GM18951 (cell line): Measurements from ENCODE around the gene DNAI7.

Experiments used
- POLR2A ChIP-seq: IDR thresholded peaks from 4 replicates; pipeline ENCODE4 v1.6.1; 2011; ENCODE audit warnings: mild to moderate bottlenecking; ENCODE audit not compliant: insufficient read length, insufficient read depth; ENCODE audit errors: extremely low read depth
- in situ Hi-C: fragments of 300-500 bp; cut with MboI; formaldehyde crosslinking; loops from one replicate; pipeline ENCODE4 v1.12.0; 2022; ENCODE audit warnings: low sequenced_read_pairs, mixed read lengths, inconsistent platforms; ENCODE audit not compliant: unreplicated experiment

DNAI7 gene

DNA sequence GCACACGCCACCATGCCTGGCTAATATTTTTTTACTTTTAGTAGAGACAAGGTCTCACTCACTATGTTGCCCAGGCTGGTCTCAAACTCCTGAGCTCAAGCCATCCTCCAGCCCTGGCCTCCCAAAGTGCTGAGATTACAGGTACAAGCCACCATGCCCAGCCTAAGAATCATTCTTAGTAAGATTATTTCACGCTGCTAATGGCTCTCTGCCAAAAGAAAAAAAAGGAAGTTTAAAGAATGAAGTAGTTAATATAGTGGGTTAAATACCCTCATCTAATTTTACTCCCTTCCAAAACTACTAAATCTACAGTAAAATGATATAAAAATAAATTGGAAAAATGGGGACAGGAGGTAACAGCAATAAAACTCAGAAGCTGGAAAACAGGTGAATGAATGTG is 2.6 kb upstream of the DNAI7 start:
- in situ Hi-C loops: no loop called here
- TF ChIP-seq POLR2A: no peak

DNA sequence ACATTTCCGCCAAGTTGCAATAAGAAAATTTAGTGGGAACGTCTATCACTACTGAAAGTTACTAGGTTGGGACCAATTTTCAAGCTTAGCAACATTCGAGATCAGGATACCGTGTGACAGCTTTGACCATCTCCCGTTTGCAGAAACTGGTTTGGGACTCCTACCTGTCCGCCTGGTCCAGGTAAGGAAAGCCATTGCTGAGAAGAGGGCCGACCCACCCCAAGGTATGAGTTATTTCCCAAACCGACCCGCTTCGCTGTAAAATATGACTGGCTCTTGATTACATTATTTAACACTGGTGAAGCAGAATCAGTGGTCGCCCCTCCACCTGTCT is 271 bp downstream of the DNAI7 start:
- in situ Hi-C loops: no loop called here
- no peak for TF ChIP-seq POLR2A

DNA sequence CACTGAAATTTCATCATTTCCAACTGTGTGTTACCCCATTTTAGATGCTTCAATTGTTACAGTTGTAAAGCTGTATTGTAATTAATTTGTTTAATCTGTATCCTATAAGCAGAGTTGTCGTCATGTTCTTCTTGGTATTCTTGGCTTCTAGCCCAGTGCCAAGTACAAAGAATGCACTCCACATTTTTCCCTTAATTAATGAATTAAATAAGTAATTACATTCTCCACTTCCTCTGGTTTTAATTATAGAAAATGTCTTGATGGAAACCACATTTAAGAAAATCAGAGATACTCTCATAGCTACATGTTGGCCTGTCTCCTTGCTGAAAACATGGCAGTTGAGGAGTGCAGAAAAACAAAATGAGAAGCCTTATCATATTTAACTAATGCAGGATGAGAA is 746 bp downstream of the DNAI7 start:
- in situ Hi-C loops: no loop called here
- no peak for TF ChIP-seq POLR2A

DNA sequence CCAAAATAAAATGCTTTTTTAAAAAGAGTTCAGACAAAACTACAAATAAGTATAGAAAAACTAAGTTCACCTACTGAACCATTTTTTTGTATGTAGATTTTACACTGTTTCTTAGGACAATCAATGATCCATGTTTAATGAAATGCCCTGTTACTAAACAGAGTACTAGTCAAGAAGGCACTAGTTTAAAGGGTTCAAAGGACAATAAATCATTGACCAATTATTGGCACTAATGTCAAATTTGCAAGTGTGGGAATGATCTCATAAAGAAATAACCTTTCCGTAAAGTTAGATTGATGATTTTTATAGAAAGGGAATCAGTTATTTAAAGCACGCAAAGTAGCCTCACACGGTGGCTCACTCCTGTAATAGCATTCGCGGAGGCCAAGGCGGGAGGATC is 4.2 kb downstream of the DNAI7 start:
- in situ Hi-C loops: no loop called here
- no peak for TF ChIP-seq POLR2A

DNA sequence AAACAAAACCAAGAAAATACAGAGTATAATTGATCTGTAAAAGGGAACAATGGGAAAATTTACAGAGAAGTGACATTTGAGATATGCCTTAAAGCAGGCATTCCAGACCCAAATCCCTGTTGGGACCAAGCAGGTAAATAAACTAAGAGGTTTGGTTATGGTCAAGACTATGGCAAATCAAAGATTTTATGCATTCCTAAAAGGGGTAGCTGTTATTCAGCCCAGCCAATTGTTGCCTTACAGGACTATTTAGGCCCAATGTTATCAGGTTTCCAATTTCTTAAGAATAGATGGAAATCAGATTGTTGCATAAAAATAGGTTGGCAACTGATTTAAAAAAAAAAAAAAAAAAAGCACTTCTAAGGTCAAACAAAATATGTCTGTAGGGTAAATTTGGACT is 5.3 kb downstream of the DNAI7 start:
- in situ Hi-C loops: no loop called here
- no peak for TF ChIP-seq POLR2A

DNA sequence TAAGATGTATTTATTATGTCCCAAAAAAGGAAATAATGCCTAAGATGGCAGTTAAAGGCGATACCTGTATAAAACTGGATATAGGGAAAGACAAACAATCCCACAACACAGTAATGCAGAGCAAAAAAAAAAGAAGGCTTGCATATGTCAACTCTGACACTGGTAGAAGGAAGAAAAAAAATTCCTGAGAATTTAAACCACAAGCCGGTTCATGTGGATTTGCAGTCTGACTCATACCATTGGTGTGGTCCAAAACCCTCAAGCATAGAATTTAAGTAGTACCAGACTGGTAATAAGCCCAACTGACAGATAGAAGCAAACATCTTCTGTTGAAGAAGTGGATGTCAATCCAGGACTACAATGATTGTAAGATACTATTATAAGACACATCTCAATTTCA is 7.2 kb downstream of the DNAI7 start:
- no peak for TF ChIP-seq POLR2A
- in situ Hi-C loops: no loop called here

DNA sequence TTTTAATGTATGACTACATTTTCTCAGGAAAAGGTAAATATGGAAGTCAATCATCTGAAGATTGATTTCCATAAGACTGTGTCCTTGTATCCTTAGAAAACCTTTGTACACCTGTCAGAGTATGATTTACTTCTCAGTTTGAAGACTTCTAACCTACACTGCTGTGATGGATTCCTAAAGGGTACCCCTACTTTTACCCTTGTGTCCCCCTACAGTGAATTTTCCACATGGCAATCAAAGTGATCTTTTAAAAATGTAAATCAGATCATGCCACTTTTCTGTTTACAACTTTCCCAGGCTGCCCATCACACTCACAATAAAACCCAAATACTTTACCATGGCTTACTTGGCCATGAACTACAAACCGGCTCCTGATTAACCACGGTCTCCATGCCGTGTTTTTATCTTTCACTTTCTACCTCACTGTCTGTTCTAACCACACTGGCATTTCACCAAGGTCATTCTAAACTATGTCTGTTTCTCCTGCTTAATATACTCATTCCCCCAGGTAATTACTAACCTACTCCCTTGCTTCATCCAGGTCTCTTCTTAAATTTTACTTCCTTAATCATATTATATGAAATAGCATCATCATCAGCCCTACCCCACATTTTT is 8.1 kb downstream of the DNAI7 start:
- TF ChIP-seq POLR2A: no peak
- in situ Hi-C loops: no loop called here

DNA sequence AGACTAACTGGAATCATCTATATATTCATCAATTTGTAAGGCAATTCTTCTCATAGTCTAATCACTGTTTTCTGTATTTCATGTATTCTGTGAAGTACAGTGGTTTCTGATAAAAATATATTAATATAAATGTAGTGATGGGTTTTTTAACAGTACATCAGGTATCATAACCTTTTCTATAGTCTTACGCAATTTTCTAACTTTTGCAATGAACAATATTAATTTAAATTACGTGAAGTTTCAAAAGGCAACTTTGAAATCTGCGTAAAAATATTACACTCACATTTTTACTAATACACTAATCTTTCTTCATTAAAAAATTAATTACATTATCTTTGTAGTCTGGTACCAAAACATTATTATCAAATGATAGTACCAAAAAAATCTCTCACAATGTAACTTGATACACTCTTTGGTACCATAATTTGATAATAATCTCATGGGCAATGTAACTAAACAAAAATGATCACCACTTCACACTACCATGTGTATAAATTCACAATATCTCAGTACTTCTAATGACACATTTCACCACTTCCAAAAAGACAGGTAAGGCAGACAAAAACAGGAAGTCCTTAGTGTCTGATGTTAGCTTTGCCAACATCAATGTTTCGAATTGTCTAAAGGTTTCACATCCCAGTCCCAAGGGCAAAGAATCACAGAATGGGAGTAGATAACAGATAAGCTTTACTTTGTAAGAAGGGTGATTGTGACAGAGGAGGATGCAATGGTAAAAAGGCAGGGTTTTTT is 8.7 kb downstream of the DNAI7 start:
- in situ Hi-C loops: no loop called here
- TF ChIP-seq POLR2A: no peak

DNA sequence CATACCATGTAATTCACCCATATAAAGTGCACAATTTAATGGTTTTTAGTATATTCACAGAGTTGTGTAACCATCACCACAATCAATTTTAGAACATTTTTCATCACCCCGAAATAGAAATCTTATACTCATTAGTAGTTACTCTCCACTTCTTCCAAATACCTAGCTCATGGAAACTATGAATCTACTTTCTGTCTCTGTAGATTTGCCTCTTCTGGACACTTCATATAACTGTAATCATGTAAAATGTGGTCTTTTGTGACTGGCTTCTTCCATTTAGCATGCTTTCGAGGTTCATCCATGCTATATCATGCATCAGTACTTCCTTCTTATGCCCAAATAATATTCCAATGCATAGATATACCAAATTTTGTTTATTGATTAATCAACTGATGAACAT is 10.8 kb downstream of the DNAI7 start:
- in situ Hi-C loops: no loop called here
- no peak for TF ChIP-seq POLR2A

DNA sequence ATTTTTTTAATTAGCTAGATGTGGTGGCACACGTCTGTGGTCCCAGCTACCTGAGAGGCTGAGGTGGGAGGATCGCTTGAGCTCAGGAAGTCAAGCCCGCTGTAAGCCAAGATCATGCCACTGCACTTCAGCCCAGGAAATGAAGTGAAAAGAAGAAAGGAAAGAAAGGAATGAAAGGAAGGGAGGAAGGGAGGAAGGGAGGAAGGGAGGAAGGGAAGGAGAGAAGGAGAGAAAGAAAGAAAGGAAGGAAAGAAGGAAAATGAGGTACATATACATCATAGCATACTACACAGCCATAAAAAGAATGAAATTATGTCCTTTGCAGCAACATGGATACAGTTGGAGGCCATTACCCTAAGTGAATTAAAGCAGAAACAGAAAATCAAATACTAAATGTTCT is 12.2 kb downstream of the DNAI7 start:
- no peak for TF ChIP-seq POLR2A
- in situ Hi-C loops: no loop called here

DNA sequence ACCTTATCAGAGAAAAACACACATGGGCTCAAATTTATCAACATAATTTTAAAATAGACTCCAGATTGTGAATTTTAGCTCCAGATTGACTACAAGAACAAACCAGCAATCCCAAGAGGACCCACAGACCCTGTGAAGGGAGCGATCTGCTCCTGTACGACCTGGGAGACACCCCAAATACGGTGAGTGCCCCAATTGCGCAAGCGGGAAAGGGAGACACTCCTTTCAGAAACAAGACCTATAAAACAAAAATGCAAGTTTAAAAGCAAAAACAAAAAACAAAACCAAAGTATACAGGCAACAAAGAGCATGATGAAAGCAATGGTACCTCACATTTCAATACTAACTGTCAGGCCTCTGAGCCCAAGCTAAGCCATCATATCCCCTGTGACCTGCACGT is 32.1 kb downstream of the DNAI7 start:
- TF ChIP-seq POLR2A: no peak
- in situ Hi-C loops: no loop called here

DNA sequence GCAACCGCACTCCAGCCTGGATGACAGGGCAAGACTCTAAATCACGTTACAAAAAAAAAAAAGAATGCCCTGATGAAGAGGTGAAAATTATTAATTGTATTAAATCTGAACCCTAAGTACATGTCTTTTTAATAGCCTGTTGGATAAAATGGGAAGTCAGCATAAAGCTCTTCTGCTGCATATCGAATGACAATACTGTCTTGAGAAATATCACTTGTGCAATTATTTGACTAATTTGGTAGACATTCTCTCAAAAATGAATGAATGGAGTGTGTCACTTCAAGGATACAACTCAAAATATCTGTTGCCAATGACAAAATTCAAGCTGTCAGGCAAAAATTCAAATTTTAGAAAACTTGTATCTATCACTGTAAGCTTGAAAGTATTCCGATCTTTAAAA is 38.9 kb downstream of the DNAI7 start:
- TF ChIP-seq POLR2A: no peak
- in situ Hi-C loops: no loop called here

DNA sequence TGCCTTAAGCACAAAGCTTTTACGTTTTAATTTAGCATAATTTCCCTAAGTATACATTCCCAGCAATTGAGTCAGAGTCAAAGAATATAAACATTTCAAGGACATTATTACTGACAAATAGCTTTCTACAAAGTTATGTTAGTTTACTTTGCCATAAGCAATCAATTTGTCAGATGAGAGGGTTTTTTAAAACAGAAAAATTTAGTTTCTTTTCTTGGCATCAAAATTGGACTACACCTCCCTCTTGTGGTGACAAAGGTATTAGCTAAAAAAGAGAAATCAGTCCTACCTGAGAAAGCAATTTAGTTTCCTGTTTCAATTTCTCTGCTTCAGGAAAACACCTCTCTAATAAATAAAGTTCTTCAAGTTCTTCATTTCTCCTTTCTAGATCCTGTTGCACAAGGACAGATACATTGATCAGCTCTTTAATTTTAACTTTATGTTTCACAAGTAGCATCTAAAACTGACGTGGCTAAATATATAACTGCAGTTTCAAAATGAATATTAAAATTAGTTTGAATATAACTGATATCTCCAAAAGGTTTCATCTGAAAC is 39.9 kb downstream of the DNAI7 start:
- TF ChIP-seq POLR2A: no peak
- in situ Hi-C loops: no loop called here

DNA sequence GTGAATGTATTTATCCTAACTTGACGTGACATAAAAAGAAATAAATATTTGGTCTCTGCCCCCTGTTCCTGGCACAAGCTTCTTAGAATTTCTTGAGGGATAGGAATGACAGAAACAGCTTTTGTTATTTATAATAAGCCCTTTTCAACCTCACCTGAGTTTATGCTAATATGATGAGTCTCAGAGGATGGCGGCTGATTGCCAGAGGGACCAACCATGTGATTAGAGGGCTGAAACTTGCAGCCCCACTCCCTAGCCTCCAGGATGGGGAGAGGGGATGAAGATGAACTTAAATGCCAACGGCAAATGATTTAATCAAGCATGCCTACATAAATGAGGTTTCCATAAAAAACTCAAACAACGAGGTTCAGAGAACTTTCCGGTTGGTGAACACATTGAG is 42.9 kb downstream of the DNAI7 start:
- in situ Hi-C loops: no loop called here
- no peak for TF ChIP-seq POLR2A
